Activated CD4-positive, alpha-beta T cell treated with anti-CD3 and anti-CD28 coated beads for 4 hours (primary cell): ENCODE data around the gene YIF1A.
"Not testable (repeated sequence)": the region's sequence is repeated elsewhere in the genome, so short reads cannot be mapped to it uniquely, and the experiment has no call there.

Experiments
- DNase-seq, 2 donors: peaks; one replicate each; pipeline ENCODE4 v3.0.0-alpha.2; 2020

YIF1A gene

DNA sequence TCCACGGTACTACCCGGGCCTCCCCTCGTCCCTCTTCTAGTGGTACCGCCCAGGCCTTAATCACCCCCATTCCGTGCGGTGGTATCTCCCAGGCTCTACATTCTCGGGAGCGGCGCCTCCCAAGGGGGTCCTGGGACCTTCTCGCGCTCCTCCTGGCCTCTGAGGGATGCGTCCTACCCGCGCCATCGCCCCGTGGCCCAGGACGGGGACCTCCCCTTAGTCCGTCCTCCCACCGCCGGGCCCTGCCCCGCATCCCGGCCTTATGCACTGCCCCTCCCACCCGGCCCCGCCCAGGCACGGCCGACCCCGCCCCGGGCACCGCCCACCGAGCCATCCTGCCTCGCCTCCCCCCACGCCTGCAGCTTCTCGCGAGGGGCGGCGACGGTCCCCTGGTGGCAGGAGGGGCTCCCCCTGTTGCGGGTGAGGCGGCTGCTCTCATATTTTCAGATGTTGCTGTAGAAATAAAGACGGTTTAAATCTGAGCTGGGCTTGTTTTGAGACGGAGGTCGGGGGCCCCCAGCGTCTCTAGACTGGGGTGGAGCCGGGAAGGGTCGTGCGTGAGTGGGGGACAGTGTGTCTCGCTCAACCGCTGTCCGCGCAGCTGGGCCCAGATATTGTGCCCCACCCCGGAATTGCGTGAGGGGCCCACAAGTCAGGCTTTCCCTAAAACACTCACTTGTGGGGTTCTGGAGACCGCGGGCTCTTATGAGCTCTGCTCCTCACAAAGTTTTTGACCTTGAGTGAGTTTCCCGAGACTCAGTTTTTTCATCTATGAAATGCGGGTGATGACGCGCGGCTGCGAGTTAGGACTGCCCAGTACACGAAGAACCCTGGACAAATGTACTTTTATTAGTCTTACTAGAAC, 21.3 kb downstream of the YIF1A start:
- DNase-seq: peak; percentile 81 to 85

DNA sequence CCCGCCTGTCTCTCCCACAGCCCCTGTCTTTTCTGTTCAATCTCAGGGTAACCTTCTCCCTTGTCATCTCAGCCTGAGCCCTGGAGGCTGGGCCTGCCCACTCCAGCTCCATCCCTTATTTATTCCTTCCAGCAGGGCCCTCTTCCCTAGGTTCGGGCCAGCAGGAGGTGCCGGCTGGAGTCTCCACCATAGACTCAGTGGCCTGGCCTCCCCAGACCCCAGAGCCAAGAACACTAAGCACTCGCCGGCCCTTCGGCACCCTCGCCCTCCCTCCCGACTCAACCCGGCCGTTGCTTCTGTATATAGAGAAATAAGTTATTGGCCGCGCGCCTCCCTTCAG, 21.9 kb downstream of the YIF1A start:
- no peak for DNase-seq

DNA sequence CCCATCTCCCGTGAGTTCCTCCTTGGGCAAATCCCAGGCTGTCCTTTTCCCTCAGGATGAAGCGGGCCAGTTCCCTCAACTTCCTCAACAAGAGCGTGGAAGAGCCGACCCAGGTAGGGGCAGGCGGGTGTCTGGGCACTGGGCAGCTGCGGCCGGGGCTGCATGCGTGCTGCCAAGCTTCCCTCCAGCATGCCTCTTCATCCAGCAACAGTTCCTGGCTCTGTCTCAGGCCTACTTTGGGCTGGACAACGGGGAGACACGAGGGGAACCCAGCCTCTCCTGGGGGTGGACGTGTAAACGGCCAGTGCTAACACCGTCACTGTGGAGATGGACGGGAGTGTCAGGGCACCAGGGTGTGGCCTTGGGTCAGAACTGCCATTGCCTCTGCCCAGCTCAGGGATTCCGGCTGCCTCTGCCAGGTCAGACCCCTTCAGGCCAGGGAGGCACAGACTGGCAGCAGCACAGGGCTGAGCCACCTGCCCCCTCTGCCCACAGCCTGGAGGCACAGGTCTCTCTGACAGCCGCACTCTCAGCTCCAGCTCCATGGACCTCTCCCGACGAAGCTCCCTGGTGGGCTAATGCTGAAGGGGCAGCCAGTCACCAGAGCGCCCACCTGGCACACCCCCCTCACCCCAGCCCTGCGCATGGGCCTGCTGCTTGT, 22.4 kb downstream of the YIF1A start:
- DNase-seq: no peak

DNA sequence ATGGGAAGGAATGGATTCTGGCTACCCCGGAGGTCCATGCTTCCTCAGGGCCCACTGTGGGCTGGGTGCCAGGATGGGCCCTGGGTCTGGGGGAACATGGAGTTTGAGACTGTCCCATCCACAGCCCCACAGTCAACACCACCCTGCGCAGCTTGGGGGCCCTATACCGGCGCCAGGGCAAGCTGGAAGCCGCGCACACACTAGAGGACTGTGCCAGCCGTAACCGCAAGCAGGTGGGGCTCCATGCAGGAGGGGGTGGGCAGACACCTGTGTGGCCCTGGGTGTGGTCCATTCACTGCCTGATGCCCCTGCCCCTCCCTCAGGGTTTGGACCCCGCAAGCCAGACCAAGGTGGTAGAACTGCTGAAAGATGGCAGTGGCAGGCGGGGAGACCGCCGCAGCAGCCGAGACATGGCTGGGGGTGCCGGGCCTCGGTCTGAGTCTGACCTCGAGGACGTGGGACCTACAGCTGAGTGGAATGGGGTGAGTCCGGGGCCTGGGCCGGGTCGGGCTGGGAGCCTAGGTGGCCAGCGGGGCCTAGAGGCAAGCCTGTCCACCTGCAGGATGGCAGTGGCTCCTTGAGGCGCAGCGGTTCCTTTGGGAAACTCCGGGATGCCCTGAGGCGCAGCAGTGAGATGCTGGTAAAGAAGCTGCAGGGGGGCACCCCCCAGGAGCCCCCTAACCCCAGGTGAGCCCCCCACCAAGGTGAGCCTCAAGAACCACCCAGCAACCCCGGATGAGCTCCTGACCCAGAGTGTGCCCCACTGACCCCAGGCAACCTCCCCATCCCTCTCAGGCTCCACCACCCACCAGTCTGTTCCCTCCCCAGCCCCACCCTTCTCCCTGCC, 23.2 kb downstream of the YIF1A start:
- DNase-seq: no peak

DNA sequence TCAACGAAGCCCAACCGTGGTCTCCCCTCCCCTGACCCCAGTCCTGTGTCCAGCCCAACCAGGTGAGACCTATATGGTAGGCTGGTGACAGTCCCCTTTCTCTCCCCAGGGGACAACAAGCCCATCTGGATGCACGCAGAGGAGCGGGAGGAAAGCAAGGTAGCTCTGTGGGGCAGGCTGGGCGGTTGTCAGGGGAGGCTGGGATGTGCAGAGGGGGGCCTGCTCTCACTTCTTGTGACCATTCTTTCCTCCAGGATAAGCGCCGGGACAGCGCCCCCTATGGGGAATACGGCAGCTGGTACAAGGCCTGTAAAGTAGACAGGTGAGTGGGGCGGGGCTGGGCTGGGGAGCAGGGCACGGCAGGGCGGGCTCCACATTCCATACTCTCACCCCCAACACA, 24.0 kb downstream of the YIF1A start:
- DNase-seq: peak in 1 of 2 donors; percentile 32

DNA sequence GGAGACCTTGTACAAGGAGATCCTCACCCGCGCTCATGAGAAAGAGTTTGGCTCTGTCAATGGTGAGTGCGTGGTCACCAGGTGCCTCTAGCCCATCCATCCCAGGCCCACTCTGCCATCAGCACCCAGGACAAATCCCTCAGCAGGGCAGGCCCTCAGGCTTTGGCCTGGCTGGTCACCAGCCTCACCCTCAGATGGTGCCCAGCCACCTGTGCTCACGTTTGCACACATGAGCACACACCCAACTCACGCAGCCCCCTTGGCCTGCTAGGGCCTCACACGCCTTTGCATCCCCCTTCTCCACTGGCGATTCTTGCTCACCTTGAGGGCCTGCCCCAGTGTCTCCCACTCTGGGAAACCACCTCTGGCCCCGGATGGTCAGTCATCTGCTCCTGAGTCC, 24.6 kb downstream of the YIF1A start:
- DNase-seq: no peak

DNA sequence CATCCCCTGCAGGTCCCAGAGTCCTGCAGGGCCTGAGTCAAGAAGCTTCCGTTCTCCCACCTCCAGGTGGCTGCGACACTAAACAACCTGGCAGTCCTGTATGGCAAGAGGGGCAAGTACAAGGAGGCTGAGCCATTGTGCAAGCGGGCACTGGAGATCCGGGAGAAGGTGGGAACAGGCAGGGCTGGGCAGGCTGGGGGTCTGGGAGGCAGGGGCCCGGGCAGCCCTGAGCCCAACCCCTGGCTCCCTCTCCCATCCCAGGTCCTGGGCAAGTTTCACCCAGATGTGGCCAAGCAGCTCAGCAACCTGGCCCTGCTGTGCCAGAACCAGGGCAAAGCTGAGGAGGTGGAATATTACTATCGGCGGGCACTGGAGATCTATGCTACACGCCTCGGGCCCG, 25.2 kb downstream of the YIF1A start:
- DNase-seq: no peak

DNA sequence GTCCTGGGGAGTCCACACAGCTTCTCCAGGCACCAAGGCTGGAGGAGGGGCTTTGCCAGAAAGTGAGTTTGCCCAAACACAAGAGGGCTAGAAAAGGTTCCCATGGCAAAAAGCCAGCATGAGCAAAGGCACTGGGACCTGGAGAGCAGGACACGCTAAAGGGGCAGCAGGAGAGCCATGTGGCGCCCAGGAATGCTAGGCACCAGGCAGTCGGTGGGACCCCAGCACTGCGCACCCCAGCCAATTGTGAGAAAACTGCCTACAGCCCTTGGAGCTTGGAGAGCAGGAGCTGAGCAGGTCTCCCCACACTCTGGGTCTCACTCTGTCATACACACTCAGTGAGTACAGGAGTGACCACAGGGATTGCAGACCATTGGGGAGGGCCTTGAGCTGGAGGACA, 25.7 kb downstream of the YIF1A start:
- DNase-seq: no peak

DNA sequence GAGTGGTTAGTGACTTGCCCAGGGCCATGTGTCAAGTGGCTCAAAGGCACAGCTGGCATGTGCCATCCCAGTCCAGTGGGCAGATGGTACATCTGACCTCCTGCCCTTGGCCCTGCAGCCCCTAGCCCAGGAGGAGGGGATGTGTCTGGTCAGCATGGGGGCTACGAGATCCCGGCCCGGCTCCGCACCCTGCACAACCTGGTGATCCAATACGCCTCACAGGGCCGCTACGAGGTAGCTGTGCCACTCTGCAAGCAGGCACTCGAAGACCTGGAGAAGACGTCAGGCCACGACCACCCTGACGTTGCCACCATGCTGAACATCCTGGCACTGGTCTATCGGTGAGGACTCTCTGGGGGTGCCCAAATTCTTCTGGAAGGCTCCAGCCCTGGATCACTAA, 26.2 kb downstream of the YIF1A start:
- DNase-seq: no peak

DNA sequence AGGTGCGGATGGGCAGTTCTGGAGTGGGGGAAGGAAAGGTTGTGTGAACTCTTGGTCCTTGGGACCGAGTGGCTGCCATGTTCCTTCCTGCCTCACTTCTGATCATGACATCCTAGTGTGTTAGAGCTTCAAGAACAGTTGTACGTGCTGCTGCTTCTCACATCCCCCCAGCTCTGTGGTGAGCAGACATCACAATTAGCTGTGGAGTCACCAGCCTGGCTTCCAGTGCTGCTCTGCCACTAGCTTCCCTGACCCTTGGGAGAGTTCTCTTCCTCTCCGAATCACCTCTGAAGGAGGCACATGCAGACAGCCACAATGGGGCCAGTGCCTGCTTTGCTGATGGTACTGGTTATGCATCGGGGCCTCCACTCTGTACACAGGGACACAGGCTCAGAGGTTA, 26.8 kb downstream of the YIF1A start:
- no peak for DNase-seq

DNA sequence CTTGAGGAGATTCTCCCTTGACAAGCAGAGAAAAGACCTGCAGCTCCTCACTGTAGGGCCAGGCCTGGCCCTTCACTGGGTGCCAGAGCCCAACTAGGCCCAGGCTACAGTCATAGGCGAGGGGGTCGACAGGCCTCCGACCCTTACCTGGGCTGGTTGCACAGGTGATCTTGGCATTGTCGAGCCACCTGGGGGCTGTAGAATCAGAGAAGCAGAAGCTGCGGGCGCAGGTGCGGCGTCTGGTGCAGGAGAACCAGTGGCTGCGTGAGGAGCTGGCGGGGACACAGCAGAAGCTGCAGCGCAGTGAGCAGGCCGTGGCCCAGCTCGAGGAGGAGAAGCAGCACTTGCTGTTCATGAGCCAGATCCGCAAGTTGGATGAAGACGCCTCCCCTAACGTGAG, 27.4 kb downstream of the YIF1A start:
- DNase-seq: no peak

DNA sequence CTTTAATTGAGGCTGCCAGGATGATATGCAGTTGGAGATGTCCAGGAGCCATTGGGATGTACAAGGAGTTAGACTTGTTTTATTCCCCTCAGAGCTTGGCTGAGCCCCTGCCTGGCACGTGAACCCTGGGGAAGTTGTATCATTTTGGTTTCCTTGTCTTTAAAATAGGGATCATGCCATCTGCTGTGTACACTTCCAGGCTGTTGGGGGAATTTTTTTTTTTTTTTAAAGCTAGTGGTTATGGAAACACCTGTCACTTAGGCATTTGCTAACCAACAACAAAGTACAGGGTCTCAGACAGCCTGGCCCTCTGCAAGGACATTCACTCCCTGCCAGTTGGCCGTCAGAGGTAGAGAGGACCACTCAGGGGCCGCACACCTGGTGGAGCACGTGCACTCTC, 29.0 kb downstream of the YIF1A start:
- DNase-seq: no peak

DNA sequence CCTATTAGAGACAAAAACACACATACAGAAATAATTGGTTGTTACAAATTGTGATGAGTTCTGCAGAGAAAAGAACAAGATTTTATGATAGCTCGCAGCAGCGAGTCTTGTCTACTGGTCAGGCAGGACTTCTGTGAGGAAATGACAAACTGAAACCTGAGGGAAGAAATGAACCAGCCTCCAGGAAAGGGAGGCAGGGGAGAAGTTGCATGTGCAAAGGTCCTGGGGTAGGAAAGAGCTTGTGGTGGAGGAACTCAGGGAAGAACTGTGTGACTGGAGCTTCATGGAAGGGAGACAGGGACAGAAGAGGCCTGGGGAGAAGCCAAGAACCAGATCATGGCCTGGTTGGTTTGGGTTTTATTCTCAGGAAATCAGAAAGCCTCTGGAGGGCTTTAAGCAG, 29.7 kb downstream of the YIF1A start:
- no peak for DNase-seq

DNA sequence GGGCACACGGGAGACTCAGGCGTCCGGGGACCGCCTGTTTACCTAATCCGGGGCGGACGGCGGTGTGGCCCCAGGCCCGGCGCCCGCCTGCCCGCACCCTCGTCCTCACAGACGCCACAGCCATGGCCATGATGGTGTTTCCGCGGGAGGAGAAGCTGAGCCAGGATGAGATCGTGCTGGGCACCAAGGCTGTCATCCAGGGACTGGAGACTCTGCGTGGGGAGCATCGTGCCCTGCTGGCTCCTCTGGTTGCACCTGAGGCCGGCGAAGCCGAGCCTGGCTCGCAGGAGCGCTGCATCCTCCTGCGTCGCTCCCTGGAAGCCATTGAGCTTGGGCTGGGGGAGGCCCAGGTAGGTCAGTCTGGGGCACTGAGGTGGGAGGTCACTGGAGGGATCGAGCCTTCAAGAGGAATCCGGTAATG, 30.5 kb downstream of the YIF1A start:
- DNase-seq: no peak

DNA sequence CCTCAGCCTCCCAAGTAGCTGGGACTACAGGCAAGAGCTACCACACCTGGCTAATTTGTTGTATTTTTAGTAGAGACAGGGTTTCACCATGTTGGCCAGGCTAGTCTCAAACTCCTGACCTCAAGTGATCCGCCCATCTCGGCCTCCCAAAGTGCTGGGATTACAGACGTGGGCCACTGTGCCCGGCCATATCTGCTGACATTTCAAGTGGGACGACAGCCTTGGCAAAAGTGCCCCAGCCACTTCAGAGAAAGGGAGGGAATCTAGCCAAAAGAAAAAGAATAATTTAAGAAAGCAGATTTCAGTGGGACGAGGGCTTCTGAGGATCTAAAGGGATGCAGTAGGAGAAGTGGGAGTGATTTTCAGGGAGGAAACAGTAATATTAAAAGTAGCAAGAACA, 35.9 kb downstream of the YIF1A start:
- DNase-seq: not testable (repeated sequence)

DNA sequence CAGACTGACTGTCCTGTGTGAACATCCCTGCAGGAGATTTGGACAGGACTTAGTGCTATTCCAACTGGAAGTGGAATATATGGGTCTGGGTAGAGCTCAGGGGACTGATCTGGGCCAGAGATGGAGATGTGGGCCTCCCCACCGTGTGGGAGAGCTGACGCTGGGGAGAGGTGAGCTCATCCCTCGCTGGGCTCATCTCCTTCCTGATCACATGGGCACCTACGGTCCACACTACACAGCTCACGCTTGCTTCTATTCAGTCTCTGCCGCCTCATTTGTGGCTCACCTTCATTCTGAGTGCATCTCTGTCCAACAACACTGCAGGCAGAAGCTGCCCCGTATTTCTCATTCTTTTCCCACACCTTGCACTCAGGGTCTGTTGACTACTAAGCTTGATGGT, 37.1 kb downstream of the YIF1A start:
- no peak for DNase-seq

DNA sequence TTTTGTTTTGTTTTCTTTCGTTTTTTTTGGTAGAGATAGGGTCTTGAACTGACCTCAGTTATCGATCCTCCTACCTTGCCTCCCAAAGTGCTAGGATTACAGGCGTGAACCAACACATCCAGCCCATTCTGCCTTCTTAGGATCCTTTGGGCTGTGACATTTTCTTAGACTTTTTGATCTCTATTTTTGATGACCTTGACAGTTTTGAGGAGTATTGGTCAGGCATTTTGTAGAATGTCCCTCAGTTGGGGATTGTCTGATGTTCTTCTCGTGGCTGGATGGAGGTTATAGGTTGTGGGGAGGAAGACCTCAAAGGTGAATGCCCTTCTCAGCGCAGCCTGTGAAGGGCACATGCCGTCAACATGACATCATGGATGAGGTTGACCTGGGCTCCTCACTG, 40.0 kb downstream of the YIF1A start:
- no peak for DNase-seq

DNA sequence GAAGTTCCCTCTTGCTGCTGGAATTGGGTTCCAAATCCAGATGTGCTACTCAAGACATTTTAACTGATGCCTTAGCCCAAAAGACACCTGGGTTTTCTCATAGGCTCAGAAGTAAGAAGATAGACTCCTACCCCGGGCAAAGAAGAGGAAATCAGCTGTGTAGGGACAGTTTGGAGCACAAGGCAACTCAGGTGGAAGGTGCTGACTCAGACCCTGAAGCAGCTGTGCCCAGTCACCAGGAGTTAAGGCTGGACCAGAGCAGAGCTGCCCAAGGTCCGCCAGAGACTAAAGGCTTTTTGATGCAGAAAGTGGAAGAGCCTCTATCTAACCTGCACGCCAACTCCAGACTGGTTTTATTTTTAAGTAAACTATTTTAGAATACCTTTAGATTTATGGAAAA, 41.1 kb downstream of the YIF1A start:
- DNase-seq: no peak

DNA sequence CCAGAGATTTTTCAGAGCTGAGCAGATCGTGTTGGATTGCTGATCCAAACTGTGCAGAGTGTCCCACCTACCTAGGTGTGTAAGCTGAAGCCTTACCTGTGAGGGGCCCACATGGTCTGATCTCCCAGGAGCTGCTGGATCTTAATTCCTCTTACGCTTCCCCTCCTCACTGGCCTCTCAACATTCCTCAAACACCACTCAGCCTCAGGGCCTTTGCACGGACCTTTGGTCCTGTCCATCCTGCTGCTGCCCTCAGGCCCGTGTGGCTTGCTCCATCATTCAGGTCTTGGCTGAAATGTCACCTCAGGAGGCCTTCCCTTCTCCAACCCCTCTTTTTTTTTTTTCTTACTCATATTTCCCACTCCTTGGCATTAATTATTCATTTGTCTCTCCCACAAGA, 41.6 kb downstream of the YIF1A start:
- no peak for DNase-seq

DNA sequence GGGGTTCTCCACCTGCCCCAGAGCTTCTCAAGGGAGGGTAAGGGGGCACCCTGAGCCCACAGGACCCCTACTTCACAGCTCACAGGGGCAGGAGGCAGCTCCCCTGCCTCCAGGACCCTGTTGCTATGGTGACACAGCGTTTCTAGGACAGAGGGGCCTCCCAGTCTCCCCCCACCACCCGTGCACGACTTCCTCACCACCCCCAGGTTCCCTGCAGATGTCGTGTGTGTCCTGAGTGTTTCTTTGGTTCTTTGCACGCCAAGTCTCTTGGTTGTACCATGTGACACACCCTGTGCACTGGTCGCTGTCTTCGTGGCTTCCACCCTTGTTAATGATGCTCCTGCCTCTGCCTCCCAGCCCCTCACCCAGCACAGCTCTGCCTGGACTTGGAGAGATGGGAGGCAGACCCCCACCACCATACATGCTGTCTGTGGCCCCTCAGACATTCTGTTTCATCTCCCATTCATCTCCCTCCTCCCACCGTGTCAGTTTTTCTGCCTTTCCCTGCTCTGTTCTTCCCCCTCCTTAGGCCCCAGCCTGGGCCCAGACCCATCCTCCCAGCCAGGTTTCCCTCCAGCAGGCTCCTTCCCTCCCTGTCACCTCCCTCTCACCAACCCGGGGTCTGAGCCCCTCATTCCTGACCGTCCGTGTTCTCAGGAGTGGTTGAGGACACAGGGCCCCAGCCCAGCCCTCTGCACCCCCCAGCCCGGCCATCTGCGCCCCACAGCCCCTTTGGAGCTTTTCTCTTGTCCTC, 45.0 kb downstream of the YIF1A start:
- no peak for DNase-seq

DNA sequence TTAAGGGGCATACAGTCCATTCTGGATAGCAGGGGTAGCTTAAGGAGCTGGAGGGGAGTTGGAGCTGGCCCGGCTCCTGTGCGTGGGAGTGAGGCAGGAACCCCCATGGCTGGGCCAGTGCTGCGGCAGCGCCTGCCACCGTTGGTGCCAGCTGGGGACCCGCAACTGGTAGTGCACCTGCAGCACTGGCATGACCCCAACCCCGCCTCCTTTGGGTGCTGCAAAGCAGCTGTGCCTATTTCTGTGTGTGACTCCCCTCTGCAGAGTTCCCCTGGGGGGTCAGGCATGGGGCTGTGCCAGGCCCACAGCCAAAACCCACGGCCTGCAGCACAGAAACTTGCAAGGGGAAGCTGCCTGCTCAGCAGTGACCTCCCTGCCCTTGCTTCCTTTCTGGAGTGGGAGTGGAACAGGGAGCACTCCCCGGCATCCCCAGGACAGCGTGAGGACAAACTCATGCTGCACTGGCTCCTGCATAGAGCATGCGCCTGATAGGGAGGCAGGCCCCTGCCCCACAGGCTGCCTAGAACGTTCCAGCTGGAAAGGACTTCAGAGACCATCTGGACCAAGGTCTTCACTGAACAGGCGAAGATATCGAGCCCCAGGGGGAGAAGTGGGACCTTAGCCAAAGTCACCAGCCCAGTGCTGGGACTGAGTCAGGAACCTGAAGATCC, 46.7 kb downstream of the YIF1A start:
- DNase-seq: no peak

DNA sequence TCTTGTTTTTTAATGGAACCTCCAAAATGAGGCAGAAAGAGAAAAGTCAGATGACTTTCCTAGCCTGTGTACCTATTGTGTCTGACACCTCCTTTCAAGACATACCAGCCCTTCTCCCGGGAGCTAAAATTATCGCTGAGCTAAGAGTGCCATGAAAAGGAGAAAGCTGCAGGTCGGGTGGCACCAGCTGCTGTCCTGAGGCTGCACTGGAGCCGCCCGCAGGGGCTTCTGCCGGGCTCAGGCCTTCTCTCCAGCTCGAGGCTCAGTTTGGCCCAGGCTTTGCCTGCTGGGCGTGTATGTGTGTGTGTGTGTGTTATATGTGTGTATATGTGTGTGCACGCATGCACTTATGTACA, 48.2 kb downstream of the YIF1A start:
- DNase-seq: no peak
